Keratinocyte (primary cell): ENCODE results near the gene CXCL5. TPM values are rescaled to one million over a fixed set of nuclear protein-coding genes. Genes with fewer than 3 reads are reported as not detected.

ENCODE experiments used
- DNase-seq: peaks from one replicate; pipeline ENCODE4 v3.0.0-alpha.2; 2011; ENCODE audit warnings: low read depth, missing footprints, low spot score
- FAIRE-seq: peaks from 2 replicates; lab custom pipeline; 2011; peaks lifted over from hg19 to GRCh38; lab: Jason Lieb, UNC
- H2AFZ ChIP-seq: 2 replicates; pipeline ENCODE4 v1.6.0; 2012; ENCODE audit warnings: low read length, control low read depth, inconsistent platforms; ENCODE audit not compliant: control insufficient read depth
- H3K27ac ChIP-seq: 2 replicates; pipeline ENCODE4 v1.5.1; 2011; ENCODE audit warnings: low read length; ENCODE audit not compliant: control insufficient read depth, insufficient read depth
- H3K27me3 ChIP-seq: 3 replicates; pipeline ENCODE4 v1.6.0; 2011; ENCODE audit warnings: low read length; ENCODE audit not compliant: control insufficient read depth, insufficient read depth; ENCODE audit errors: extremely low read depth
- H3K36me3 ChIP-seq, 2 experiments: 2 replicates in 1 of 2; 3 replicates in 1 of 2; pipeline ENCODE4 v1.5.1; 2011; ENCODE audit warnings: low read length in 2 of 2, mild to moderate bottlenecking in 1 of 2; ENCODE audit not compliant: control insufficient read depth in 2 of 2, insufficient read depth in 2 of 2; ENCODE audit errors: extremely low read depth in 1 of 2
- H3K4me1 ChIP-seq: 3 replicates; pipeline ENCODE4 v1.5.1; 2011; ENCODE audit warnings: low read length; ENCODE audit not compliant: control insufficient read depth, insufficient read depth; ENCODE audit errors: extremely low read depth
- H3K4me2 ChIP-seq: 3 replicates; pipeline ENCODE4 v1.6.0; 2011; ENCODE audit warnings: low read depth, low read length; ENCODE audit not compliant: control insufficient read depth, insufficient read depth; ENCODE audit errors: extremely low read depth
- H3K4me3 ChIP-seq, 3 experiments: fragments of 200-600 bp in 1 of 3; sonication (generic) in 1 of 3; 2 replicates in 2 of 3; 3 replicates in 1 of 3; pipeline ENCODE4 v1.5.1; 2011 to 2016; ENCODE audit warnings: low read length in 3 of 3, mild to moderate bottlenecking in 3 of 3, control low read depth in 2 of 3, inconsistent platforms in 1 of 3, low read depth in 1 of 3, mixed read lengths in 1 of 3, mixed run types in 1 of 3, moderate library complexity in 1 of 3; ENCODE audit not compliant: control insufficient read depth in 2 of 3, insufficient read depth in 2 of 3; ENCODE audit errors: extremely low read depth in 1 of 3
- H3K79me2 ChIP-seq: 2 replicates; pipeline ENCODE4 v1.6.0; 2012; ENCODE audit warnings: low read length; ENCODE audit not compliant: control insufficient read depth, insufficient read depth
- H3K9ac ChIP-seq: 3 replicates; pipeline ENCODE4 v1.6.0; 2011; ENCODE audit warnings: low read length; ENCODE audit not compliant: control insufficient read depth, insufficient read depth; ENCODE audit errors: extremely low read depth
- H3K9me1 ChIP-seq: 3 replicates; pipeline ENCODE4 v1.6.0; 2011; ENCODE audit warnings: low read length; ENCODE audit not compliant: control insufficient read depth, insufficient read depth; ENCODE audit errors: extremely low read depth
- H3K9me3 ChIP-seq: 2 replicates; pipeline ENCODE4 v1.5.1; 2012; ENCODE audit warnings: low read depth, low read length; ENCODE audit not compliant: control insufficient read depth
- H4K20me1 ChIP-seq: 3 replicates; pipeline ENCODE4 v1.6.0; 2011; ENCODE audit warnings: low read length; ENCODE audit not compliant: control insufficient read depth, insufficient read depth; ENCODE audit errors: extremely low read depth
- CTCF ChIP-seq, 3 experiments: IDR thresholded peaks in 1 of 3; conservative IDR thresholded peaks in 1 of 3; optimal IDR thresholded peaks in 1 of 3; 2 replicates in 2 of 3; 3 replicates in 1 of 3; pipeline versions ENCODE3 to v1.5.1; 2011; ENCODE audit warnings: low read length in 3 of 3, mild to moderate bottlenecking in 3 of 3, moderate library complexity in 2 of 3, control low read depth in 1 of 3, inconsistent platforms in 1 of 3; ENCODE audit not compliant: insufficient read depth in 2 of 3; ENCODE audit errors: extremely low read depth in 1 of 3
- EZH2 ChIP-seq: IDR thresholded peaks from one replicate; pipeline ENCODE4 v1.6.1; 2012; ENCODE audit warnings: inconsistent platforms, mild to moderate bottlenecking, low read length, moderate library complexity
- dilution Hi-C: fragments of 300-500 bp; cut with MboI; formaldehyde crosslinking; loops from one replicate; pipeline ENCODE4 v1.7.0; 2020; ENCODE audit warnings: low sequenced_read_pairs; ENCODE audit not compliant: extremely low pct_ligation_motif_present
- polyA plus RNA-seq, 5 experiments: library from polyadenylated mRNA; depleted of rRNA in 3 of 5; stranded (reverse) in 3 of 5; stranded (forward) in 1 of 5; unstranded in 1 of 5; fragments of >200 nt; gene quantifications; 1 replicate in 1 of 5; 2 replicates in 3 of 5; 3 replicates in 1 of 5; pipeline versions ENCODE4 v1.2.1 to v1.2.3, GENCODE V29; 2011 to 2012; ENCODE audit warnings: missing spikeins in 2 of 5, low read depth in 1 of 5, low replicate concordance in 1 of 5

The CXCL5 gene
- polyA plus RNA-seq, 1 donor (not counting 4 experiments of a cell fraction or from before 2014, with no cell fraction given): 0.76 TPM

GRCh38 chr4:74018771-74019170 is 20.3 kb upstream of the CXCL5 start:
- H3K36me3 ChIP-seq: no peaks in the 10 kb centered on the region
- FAIRE-seq (no peak), DNase-seq (no peak)
- no peak overlapping the region for H3K27ac ChIP-seq
- no peak overlapping the region for H3K4me3 ChIP-seq
- H3K4me1 ChIP-seq: peaks cover 4% of the 10 kb centered on the region
- H3K9ac ChIP-seq: no peak overlapping the region
- no peaks in the 10 kb centered on the region for H3K27me3 ChIP-seq
- no peak overlapping the region for H2AFZ ChIP-seq
- no peak for TF ChIP-seq CTCF (optimal IDR thresholded peaks at IDR 0.05 in 1 of 3, IDR thresholded peaks at IDR 0.05 in 1 of 3, conservative IDR thresholded peaks at IDR 0.05 in 1 of 3; ENCODE audit: extremely low read depth in 1 of 3, insufficient read depth in 2 of 3, low read length in 3 of 3)
- TF ChIP-seq EZH2: no peak
- H3K9me3 ChIP-seq: no peaks in the 10 kb centered on the region
- no peaks in the 10 kb centered on the region for H4K20me1 ChIP-seq
- no peaks in the 10 kb centered on the region for H3K9me1 ChIP-seq
- H3K4me2 ChIP-seq: no peak overlapping the region
- dilution Hi-C loops: no loop called here
- no peaks in the 10 kb centered on the region for H3K79me2 ChIP-seq

GRCh38 chr4:74018116-74018515 is 19.6 kb upstream of the CXCL5 start:
- no peak for FAIRE-seq

More at GRCh38 chr4:74018116-74018515, 19.6 kb upstream of the CXCL5 start:
- Histone ChIP-seq H3K4me2 (no peak overlapping the region), H2AFZ (no peak overlapping the region), H3K79me2 (no peaks in the 10 kb centered on the region), H3K27ac (no peak overlapping the region), H4K20me1 (no peaks in the 10 kb centered on the region), H3K9me1 (no peaks in the 10 kb centered on the region), H3K27me3 (no peaks in the 10 kb centered on the region), H3K36me3 (no peaks in the 10 kb centered on the region), H3K9ac (no peak overlapping the region), H3K4me1 (peaks cover 4% of the 10 kb centered on the region), H3K4me3 (no peak overlapping the region), H3K9me3 (no peaks in the 10 kb centered on the region)
- TF ChIP-seq CTCF (optimal IDR thresholded peaks at IDR 0.05 in 1 of 3, IDR thresholded peaks at IDR 0.05 in 1 of 3, conservative IDR thresholded peaks at IDR 0.05 in 1 of 3; ENCODE audit: extremely low read depth in 1 of 3, insufficient read depth in 2 of 3, low read length in 3 of 3) (no peak), EZH2 (no peak)
- dilution Hi-C loops: no loop called here
- DNase-seq: no peak
